HG02798 (cell line): ENCODE measurements around the gene RNF144B.
A peak's percentile ranks its signal among the peaks of the same experiment; 100 is the strongest.
"Not testable (repeated sequence)": the region's sequence is repeated elsewhere in the genome, so short reads cannot be mapped to it uniquely, and the experiment has no call there.

Experiments used
- ATAC-seq: cut with Tn5 transposase; IDR thresholded peaks from one replicate; pipeline ENCODE4 v1.9.1; 2021; ENCODE audit warnings: mild to moderate bottlenecking; ENCODE audit not compliant: unreplicated experiment, poor library complexity

Gene RNF144B

GRCh38 chr6:18368277-18369105, 18.7 kb upstream of the RNF144B start:
- no peak for ATAC-seq

- no peak for ATAC-seq
Observed at GRCh38 chr6:18371010-18371409, 16.1 kb upstream of the RNF144B start.

- no peak for ATAC-seq
Observed at GRCh38 chr6:18371656-18372055, 15.5 kb upstream of the RNF144B start.

GRCh38 chr6:18380158-18380836, 6.9 kb upstream of the RNF144B start:
- ATAC-seq, result no peak

- no peak for ATAC-seq
Observed at GRCh38 chr6:18380851-18381250, 6.3 kb upstream of the RNF144B start.

- ATAC-seq, result no peak
Observed at GRCh38 chr6:18383441-18383840, 3.7 kb upstream of the RNF144B start.

GRCh38 chr6:18384621-18385020, 2.5 kb upstream of the RNF144B start:
- ATAC-seq, result no peak

- no peak for ATAC-seq
Observed at GRCh38 chr6:18386298-18386976, 713 bp upstream of the RNF144B start.

GRCh38 chr6:18388271-18388670, 1.1 kb downstream of the RNF144B start:
- ATAC-seq, result no peak

- no peak for ATAC-seq
Observed at GRCh38 chr6:18388942-18389341, 1.8 kb downstream of the RNF144B start.

GRCh38 chr6:18389479-18389878, 2.3 kb downstream of the RNF144B start:
- ATAC-seq, result no peak

GRCh38 chr6:18390476-18390875, 3.3 kb downstream of the RNF144B start:
- ATAC-seq, result no peak

GRCh38 chr6:18391023-18391422, 3.9 kb downstream of the RNF144B start:
- ATAC-seq, result no peak

- ATAC-seq, result no peak
Observed at GRCh38 chr6:18392346-18392877, 5.3 kb downstream of the RNF144B start.

- no peak for ATAC-seq
Observed at GRCh38 chr6:18393698-18394097, 6.5 kb downstream of the RNF144B start.

- no peak for ATAC-seq
Observed at GRCh38 chr6:18395177-18395855, 8.2 kb downstream of the RNF144B start.

- ATAC-seq, result no peak
Observed at GRCh38 chr6:18395856-18396197, 8.7 kb downstream of the RNF144B start.

- ATAC-seq, result no peak
Observed at GRCh38 chr6:18397701-18398100, 10.6 kb downstream of the RNF144B start.

- not testable (repeated sequence) for ATAC-seq
Observed at GRCh38 chr6:18398225-18398624, 11.1 kb downstream of the RNF144B start.

GRCh38 chr6:18400831-18401446, 13.8 kb downstream of the RNF144B start:
- ATAC-seq, result peak; percentile 85
